ENCODE results near the gene EXOC3L2.

Gene EXOC3L2

GRCh38 chr19:45223879-45224278 lies 21.3 kb downstream of the EXOC3L2 start:
- DNase-seq: no peak
- no peak overlapping the region for H3K9ac ChIP-seq (ENCODE audit: low read length)
- no peaks in the 10 kb centered on the region for H3K79me2 ChIP-seq (ENCODE audit: low read length)
- no peaks in the 10 kb centered on the region for H3K36me3 ChIP-seq (replicated peaks; ENCODE audit: insufficient read depth, low read length)
- H3K9me3 ChIP-seq (replicated peaks; ENCODE audit: insufficient read depth, low read length): no peaks in the 10 kb centered on the region
- H3K4me2 ChIP-seq (ENCODE audit: low read depth, low read length): no peak overlapping the region
- no peak overlapping the region for H2AFZ ChIP-seq (ENCODE audit: low read length)
- no peaks in the 10 kb centered on the region for H3K4me1 ChIP-seq (ENCODE audit: low read length)
- TF ChIP-seq EZH2phosphoT487 (IDR thresholded peaks at IDR 0.05; ENCODE audit: low read length): no peak
- no peak for TF ChIP-seq CTCF (IDR thresholded peaks at IDR 0.05; ENCODE audit: low read length)
- TF ChIP-seq EZH2 (optimal IDR thresholded peaks at IDR 0.05; ENCODE audit: low read depth, low read length): no peak
- no peak overlapping the region for H3K27ac ChIP-seq (ENCODE audit: low read length)
- no peaks in the 10 kb centered on the region for H4K20me1 ChIP-seq (ENCODE audit: insufficient read depth, low read length)
- H3K27me3 ChIP-seq (replicated peaks; ENCODE audit: insufficient read depth, low read length): peaks cover 70% of the 10 kb centered on the region
- no peaks in the 10 kb centered on the region for H3F3A ChIP-seq (ENCODE audit: insufficient read depth, low read length)
- H3K9me2 ChIP-seq (replicated peaks; ENCODE audit: insufficient read depth, low read length): no peaks in the 10 kb centered on the region
- H3K4me3 ChIP-seq (ENCODE audit: low read length): no peak overlapping the region

GRCh38 chr19:45222724-45223123 lies 22.5 kb downstream of the EXOC3L2 start:
- H3K27me3 ChIP-seq (replicated peaks; ENCODE audit: insufficient read depth, low read length): peaks cover 72% of the 10 kb centered on the region
- H3K9me3 ChIP-seq (replicated peaks; ENCODE audit: insufficient read depth, low read length): no peaks in the 10 kb centered on the region
- H3K79me2 ChIP-seq (ENCODE audit: low read length): no peaks in the 10 kb centered on the region
- no peak overlapping the region for H3K27ac ChIP-seq (ENCODE audit: low read length)
- H2AFZ ChIP-seq (ENCODE audit: low read length): no peak overlapping the region
- no peaks in the 10 kb centered on the region for H3K36me3 ChIP-seq (replicated peaks; ENCODE audit: insufficient read depth, low read length)
- no peak for DNase-seq
- no peaks in the 10 kb centered on the region for H3K4me1 ChIP-seq (ENCODE audit: low read length)
- H3F3A ChIP-seq (ENCODE audit: insufficient read depth, low read length): no peaks in the 10 kb centered on the region
- H3K9ac ChIP-seq (ENCODE audit: low read length): no peak overlapping the region
- H4K20me1 ChIP-seq (ENCODE audit: insufficient read depth, low read length): no peaks in the 10 kb centered on the region
- no peak overlapping the region for H3K4me2 ChIP-seq (ENCODE audit: low read depth, low read length)
- H3K9me2 ChIP-seq (replicated peaks; ENCODE audit: insufficient read depth, low read length): no peaks in the 10 kb centered on the region
- H3K4me3 ChIP-seq (ENCODE audit: low read length): no peak overlapping the region
- no peak for TF ChIP-seq EZH2 (optimal IDR thresholded peaks at IDR 0.05; ENCODE audit: low read depth, low read length)
- no peak for TF ChIP-seq CTCF (IDR thresholded peaks at IDR 0.05; ENCODE audit: low read length)
- TF ChIP-seq EZH2phosphoT487 (IDR thresholded peaks at IDR 0.05; ENCODE audit: low read length): no peak

GRCh38 chr19:45218911-45219743 lies 26.1 kb downstream of the EXOC3L2 start:
- H3K4me2 ChIP-seq (ENCODE audit: low read depth, low read length): no peak overlapping the region
- no peaks in the 10 kb centered on the region for H3F3A ChIP-seq (ENCODE audit: insufficient read depth, low read length)
- no peak for DNase-seq
- no peak overlapping the region for H2AFZ ChIP-seq (ENCODE audit: low read length)
- H4K20me1 ChIP-seq (ENCODE audit: insufficient read depth, low read length): no peaks in the 10 kb centered on the region
- H3K27ac ChIP-seq (ENCODE audit: low read length): no peak overlapping the region
- TF ChIP-seq CTCF (IDR thresholded peaks at IDR 0.05; ENCODE audit: low read length) (no peak), EZH2phosphoT487 (IDR thresholded peaks at IDR 0.05; ENCODE audit: low read length) (no peak), EZH2 (optimal IDR thresholded peaks at IDR 0.05; ENCODE audit: low read depth, low read length) (no peak)
- no peaks in the 10 kb centered on the region for H3K79me2 ChIP-seq (ENCODE audit: low read length)
- H3K4me1 ChIP-seq (ENCODE audit: low read length): no peaks in the 10 kb centered on the region
- no peaks in the 10 kb centered on the region for H3K9me3 ChIP-seq (replicated peaks; ENCODE audit: insufficient read depth, low read length)
- H3K9ac ChIP-seq (ENCODE audit: low read length): no peak overlapping the region
- H3K36me3 ChIP-seq (replicated peaks; ENCODE audit: insufficient read depth, low read length): no peaks in the 10 kb centered on the region
- no peaks in the 10 kb centered on the region for H3K9me2 ChIP-seq (replicated peaks; ENCODE audit: insufficient read depth, low read length)
- no peak overlapping the region for H3K4me3 ChIP-seq (ENCODE audit: low read length)
- peaks cover 83% of the 10 kb centered on the region for H3K27me3 ChIP-seq (replicated peaks; ENCODE audit: insufficient read depth, low read length)
